HEK293T (cell line): Measurements from ENCODE around the gene CADPS2.

Source experiments
- CTCF ChIA-PET: fragments of 350-600 bp; formaldehyde crosslinking; extraction: SDS; loops from one replicate; lab custom pipeline; 2021; ENCODE audit warnings: antibody characterized with exemption, inconsistent platforms; lab: Yijun Ruan, JAX
- POLR2A ChIA-PET: fragments of 350-600 bp; formaldehyde crosslinking; extraction: SDS; loops from one replicate; lab custom pipeline; 2020; ENCODE audit warnings: antibody characterized with exemption, inconsistent platforms; lab: Yijun Ruan, JAX
- DNase-seq: peaks from one replicate; pipeline ENCODE4 v3.0.0; 2012; ENCODE audit warnings: mixed read lengths; ENCODE audit errors: extremely low spot score
- ARNT ChIP-seq: fragments of 450-650 bp; IDR thresholded peaks from 2 replicates; pipeline ENCODE4 v1.6.1; 2017; ENCODE audit warnings: mild to moderate bottlenecking
- BHLHE40 ChIP-seq: fragments of 450-650 bp; IDR thresholded peaks from 2 replicates; pipeline ENCODE4 v1.6.1; 2016; ENCODE audit warnings: mild to moderate bottlenecking, moderate library complexity, borderline replicate concordance
- CTBP1 ChIP-seq: fragments of 450-650 bp; IDR thresholded peaks from 2 replicates; pipeline ENCODE4 v1.6.1; 2016; ENCODE audit warnings: borderline replicate concordance
- ELF4 ChIP-seq: fragments of 450-650 bp; IDR thresholded peaks from 2 replicates; pipeline ENCODE4 v1.6.1; 2017; ENCODE audit warnings: antibody characterized with exemption
- FOXA1 ChIP-seq: fragments of 450-650 bp; IDR thresholded peaks from 2 replicates; pipeline ENCODE4 v1.6.1; 2016; ENCODE audit warnings: mild to moderate bottlenecking
- FOXK2 ChIP-seq: fragments of 450-650 bp; IDR thresholded peaks from 2 replicates; pipeline ENCODE4 v1.6.1; 2016; ENCODE audit warnings: mild to moderate bottlenecking
- FOXM1 ChIP-seq: fragments of 450-650 bp; IDR thresholded peaks from 2 replicates; pipeline ENCODE4 v1.6.1; 2017; ENCODE audit warnings: mild to moderate bottlenecking, borderline replicate concordance
- HDGF ChIP-seq: fragments of 450-650 bp; IDR thresholded peaks from 2 replicates; pipeline ENCODE4 v1.6.1; 2017; ENCODE audit warnings: antibody characterized with exemption, borderline replicate concordance
- L3MBTL2 ChIP-seq: fragments of 450-650 bp; conservative IDR thresholded peaks from 2 replicates; pipeline ENCODE4 v1.6.1; 2016; ENCODE audit warnings: mild to moderate bottlenecking
- LEF1 ChIP-seq: fragments of 450-650 bp; IDR thresholded peaks from 2 replicates; pipeline ENCODE4 v1.6.1; 2017; ENCODE audit warnings: mild to moderate bottlenecking, borderline replicate concordance
- NFRKB ChIP-seq: fragments of 450-650 bp; IDR thresholded peaks from 2 replicates; pipeline ENCODE4 v1.6.1; 2016; ENCODE audit warnings: mild to moderate bottlenecking, moderate library complexity
- PKNOX1 ChIP-seq: fragments of 450-650 bp; IDR thresholded peaks from 2 replicates; pipeline ENCODE4 v1.6.1; 2016
- SP1 ChIP-seq: fragments of 450-650 bp; IDR thresholded peaks from 2 replicates; pipeline ENCODE4 v1.6.1; 2017
- SUZ12 ChIP-seq: fragments of 450-650 bp; IDR thresholded peaks from 2 replicates; pipeline ENCODE4 v1.6.1; 2016; ENCODE audit warnings: mild to moderate bottlenecking
- TARDBP ChIP-seq: fragments of 450-650 bp; IDR thresholded peaks from 2 replicates; pipeline ENCODE4 v1.6.1; 2016
- ZNF384 ChIP-seq: fragments of 450-650 bp; IDR thresholded peaks from 2 replicates; pipeline ENCODE4 v1.6.1; 2016

Gene CADPS2

GRCh38 chr7:122465296-122465695 is 421.0 kb downstream of the CADPS2 start:
- CTCF ChIA-PET = no interaction called here
- DNase-seq = no peak
- POLR2A ChIA-PET = no interaction called here

GRCh38 chr7:122463631-122464030 is 422.6 kb downstream of the CADPS2 start:
- DNase-seq = no peak
- TF ChIP-seq SP1 (no peak), SUZ12 (no peak), FOXK2 (no peak), CTBP1 (no peak), ZNF384 (no peak), FOXM1 (no peak), HDGF (no peak), BHLHE40 (no peak), NFRKB (no peak), FOXA1 (no peak), PKNOX1 (no peak)
- ChIA-PET CTCF (no interaction called here), POLR2A (no interaction called here)

More at GRCh38 chr7:122465296-122465695, 421.0 kb downstream of the CADPS2 start:
- TF ChIP-seq NFRKB = no peak
- TF ChIP-seq TARDBP = no peak
- no peak for TF ChIP-seq HDGF
- no peak for TF ChIP-seq LEF1

- ChIA-PET POLR2A (no interaction called here), CTCF (no interaction called here)
- DNase-seq = no peak
- TF ChIP-seq SUZ12 = no peak
- TF ChIP-seq HDGF = no peak
- no peak for TF ChIP-seq ZNF384
- TF ChIP-seq SP1 = no peak
- TF ChIP-seq L3MBTL2 = no peak
- TF ChIP-seq ELF4 = no peak
- TF ChIP-seq ARNT = no peak
- TF ChIP-seq BHLHE40 = no peak
- TF ChIP-seq NFRKB = no peak
- no peak for TF ChIP-seq FOXM1
- no peak for TF ChIP-seq FOXA1
- TF ChIP-seq FOXK2 = no peak
- no peak for TF ChIP-seq TARDBP
- TF ChIP-seq PKNOX1 = no peak
- no peak for TF ChIP-seq CTBP1
These were observed 425.3 kb downstream of the CADPS2 start for GRCh38 chr7:122460936-122461335.

- TF ChIP-seq SP1 = no peak
- no peak for TF ChIP-seq CTBP1
- TF ChIP-seq FOXK2 = no peak
- no peak for TF ChIP-seq ARNT
- TF ChIP-seq HDGF = no peak
- no peak for TF ChIP-seq TARDBP
- TF ChIP-seq ELF4 = no peak
- no peak for TF ChIP-seq FOXM1
- TF ChIP-seq BHLHE40 = no peak
- no peak for TF ChIP-seq ZNF384
- no peak for TF ChIP-seq SUZ12
- TF ChIP-seq LEF1 = no peak
- no peak for TF ChIP-seq NFRKB
- no peak for TF ChIP-seq FOXA1
- no peak for TF ChIP-seq L3MBTL2
- TF ChIP-seq PKNOX1 = no peak
These were observed 428.3 kb downstream of the CADPS2 start for GRCh38 chr7:122457969-122458368.

GRCh38 chr7:122457325-122457724 is 428.9 kb downstream of the CADPS2 start:
- POLR2A ChIA-PET = no interaction called here
- no peak for TF ChIP-seq ARNT
- no peak for TF ChIP-seq L3MBTL2
- no peak for TF ChIP-seq ELF4
- no peak for TF ChIP-seq PKNOX1
- TF ChIP-seq SUZ12 = no peak
- TF ChIP-seq FOXK2 = no peak
- TF ChIP-seq CTBP1 = no peak
- no peak for TF ChIP-seq FOXA1
- TF ChIP-seq TARDBP = no peak
- no peak for TF ChIP-seq LEF1
- no peak for TF ChIP-seq HDGF
- TF ChIP-seq NFRKB = no peak
- no peak for TF ChIP-seq BHLHE40
- TF ChIP-seq ZNF384 = no peak
- TF ChIP-seq FOXM1 = no peak
- no peak for TF ChIP-seq SP1
- DNase-seq = no peak
- CTCF ChIA-PET = interaction anchor here (0.6 kb wide), 1 partner anchor 8 kb away, joined by 3 read pairs; no protein-coding TSS in a partner anchor

More at GRCh38 chr7:122457969-122458368, 428.3 kb downstream of the CADPS2 start:
- no peak for DNase-seq
- ChIA-PET CTCF (interaction anchor here (0.6 kb wide), 1 partner anchor 9 kb away, joined by 3 read pairs; no protein-coding TSS in a partner anchor), POLR2A (no interaction called here)
